Right atrium auricular region (tissue), 2 donors: ENCODE measurements around the gene PDZD2. TPM values are rescaled to one million over a fixed set of nuclear protein-coding genes. Genes with fewer than 3 reads are reported as not detected.

Experiments
- DNase-seq: peaks from one replicate; pipeline ENCODE4 v3.0.0-alpha.2; 2019; ENCODE audit warnings: low spot score
- H3K27ac ChIP-seq, 2 donors: fragments of 200-600 bp; sonication (generic); 1 replicate in 1 of 2; 2 replicates in 1 of 2; pipeline ENCODE4 v1.5.1; 2016 to 2019
- H3K27me3 ChIP-seq, 2 donors: fragments of 200-600 bp; sonication (generic); one replicate each; pipeline versions ENCODE4 v1.5.1 to v1.6.0; 2017 to 2019
- H3K36me3 ChIP-seq: fragments of 200-600 bp; sonication (generic); one replicate; pipeline ENCODE4 v1.5.1; 2016
- H3K4me1 ChIP-seq, 2 donors: fragments of 200-600 bp; sonication (generic); one replicate each; pipeline versions ENCODE4 v1.5.1 to v1.6.0; 2017 to 2019
- H3K4me3 ChIP-seq, 2 donors: fragments of 200-600 bp; sonication (generic); 1 replicate in 1 of 2; 2 replicates in 1 of 2; pipeline ENCODE4 v1.5.1; 2017 to 2019; ENCODE audit warnings: mild to moderate bottlenecking in 1 of 2, moderate library complexity in 1 of 2
- H3K9me3 ChIP-seq, 2 donors: fragments of 200-600 bp; sonication (generic); one replicate each; pipeline ENCODE4 v1.5.1; 2019
- CTCF ChIP-seq, 2 donors: fragments of 200-600 bp; sonication (generic); IDR thresholded peaks; one replicate each; pipeline ENCODE4 v1.5.1; 2019; ENCODE audit warnings: antibody characterized with exemption in 2 of 2
- total RNA-seq, 2 donors: library from RNA; depleted of rRNA; stranded (reverse); fragments of >200 nt; gene quantifications; one replicate each; pipeline ENCODE4 v1.1.0, GENCODE V29; 2016

The PDZD2 gene
- total RNA-seq, 2 donors from 2014 or later = 79.5 to 86.4 TPM

GRCh38 chr5:32098890-32099310 is 460.0 kb downstream of the PDZD2 start:
- DNase-seq = no peak
- Histone ChIP-seq H3K9me3 (no peaks in the 10 kb centered on the region), H3K4me3 (no peak overlapping the region), H3K36me3 (peaks cover 59% of the 10 kb centered on the region), H3K27me3 (no peaks in the 10 kb centered on the region), H3K27ac (peak overlapping the region in 1 of 2 donors; percentile 36), H3K4me1 (peaks cover 0 to 29% of the 10 kb centered on the region in 2 donors)
- TF ChIP-seq CTCF (IDR thresholded peaks at IDR 0.05) = no peak

GRCh38 chr5:32099486-32100035 is 460.6 kb downstream of the PDZD2 start:
- Histone ChIP-seq H3K9me3 (no peaks in the 10 kb centered on the region), H3K27ac (peak overlapping the region in 1 of 2 donors; percentile 36), H3K36me3 (peaks cover 66% of the 10 kb centered on the region), H3K27me3 (no peaks in the 10 kb centered on the region), H3K4me3 (no peak overlapping the region), H3K4me1 (peaks cover 0 to 29% of the 10 kb centered on the region in 2 donors)
- no peak for TF ChIP-seq CTCF (IDR thresholded peaks at IDR 0.05)
- DNase-seq = no peak

- Histone ChIP-seq H3K4me3 (no peak overlapping the region), H3K27me3 (no peaks in the 10 kb centered on the region), H3K36me3 (peaks cover 70% of the 10 kb centered on the region), H3K27ac (no peak overlapping the region), H3K4me1 (peaks cover 0 to 23% of the 10 kb centered on the region in 2 donors), H3K9me3 (no peaks in the 10 kb centered on the region)
- TF ChIP-seq CTCF (IDR thresholded peaks at IDR 0.05) = no peak
- no peak for DNase-seq
These were observed 461.3 kb downstream of the PDZD2 start for GRCh38 chr5:32100230-32100629.

- Histone ChIP-seq H3K36me3 (peaks cover 75% of the 10 kb centered on the region), H3K27me3 (no peaks in the 10 kb centered on the region), H3K9me3 (no peaks in the 10 kb centered on the region), H3K4me3 (no peak overlapping the region), H3K4me1 (peaks cover 0 to 20% of the 10 kb centered on the region in 2 donors), H3K27ac (no peak overlapping the region)
- no peak for DNase-seq
- no peak for TF ChIP-seq CTCF (IDR thresholded peaks at IDR 0.05)
These were observed 461.9 kb downstream of the PDZD2 start for GRCh38 chr5:32100691-32101302.

- H3K4me3 ChIP-seq = no peak overlapping the region
- peaks cover 77% of the 10 kb centered on the region for H3K36me3 ChIP-seq
- TF ChIP-seq CTCF (IDR thresholded peaks at IDR 0.05) = no peak
- H3K4me1 ChIP-seq = peaks cover 0 to 20% of the 10 kb centered on the region in 2 donors
- no peaks in the 10 kb centered on the region for H3K27me3 ChIP-seq
- no peak for DNase-seq
- H3K9me3 ChIP-seq = no peaks in the 10 kb centered on the region
- H3K27ac ChIP-seq = no peak overlapping the region
These were observed 463.5 kb downstream of the PDZD2 start for GRCh38 chr5:32102254-32102986.
